Suprapubic skin (tissue), 4 donors: ENCODE results near the gene COL7A1. TPM values are rescaled to one million over a fixed set of nuclear protein-coding genes. Genes with fewer than 3 reads are reported as not detected.

Experiments used
- DNase-seq, 2 donors: peaks; one replicate each; pipeline ENCODE4 v3.0.0-alpha.2; 2019; ENCODE audit warnings: low spot score in 2 of 2
- H3K27ac ChIP-seq: fragments of 200-600 bp; sonication (generic); one replicate; pipeline ENCODE4 v1.5.1; 2019
- H3K27me3 ChIP-seq: fragments of 200-600 bp; sonication (generic); one replicate; pipeline ENCODE4 v1.5.1; 2019
- H3K36me3 ChIP-seq: fragments of 200-600 bp; sonication (generic); one replicate; pipeline ENCODE4 v1.5.1; 2019
- H3K4me1 ChIP-seq: fragments of 200-600 bp; sonication (generic); one replicate; pipeline ENCODE4 v1.5.1; 2019
- H3K4me3 ChIP-seq: fragments of 200-600 bp; sonication (generic); one replicate; pipeline ENCODE4 v1.5.1; 2019; ENCODE audit warnings: mild to moderate bottlenecking
- H3K9me3 ChIP-seq: fragments of 200-600 bp; sonication (generic); one replicate; pipeline ENCODE4 v1.5.1; 2019
- EP300 ChIP-seq: sonication (generic); formaldehyde crosslinking; IDR thresholded peaks from one replicate; pipeline ENCODE4 v1.6.1; 2017; ENCODE audit warnings: antibody characterized with exemption
- POLR2A ChIP-seq, 2 donors: fragments of 450-650 bp; IDR thresholded peaks; one replicate each; pipeline ENCODE4 v1.6.1; 2017; ENCODE audit warnings: antibody characterized with exemption in 2 of 2, mild to moderate bottlenecking in 2 of 2, moderate library complexity in 2 of 2
- POLR2AphosphoS5 ChIP-seq, 3 donors: sonication (generic); formaldehyde crosslinking; IDR thresholded peaks; one replicate each; pipeline ENCODE4 v1.6.1; 2017; ENCODE audit warnings: antibody characterized with exemption in 3 of 3
- WGBS: methylation state at CpG from one replicate; pipeline ENCODE4 v1.1.5; 2018; 5-methylcytosine and 5-hydroxymethylcytosine counted together
- total RNA-seq, 4 donors: library from RNA; depleted of rRNA; stranded (reverse); fragments of >200 nt; gene quantifications; one replicate each; pipeline ENCODE4 v1.1.0, GENCODE V29; 2016
- TF ChIP-seq, protein P1 (sequence below), 2 donors: fragments of 200-600 bp in 1 of 2; fragments of 450-650 bp in 1 of 2; sonication (generic) in 1 of 2; IDR thresholded peaks; one replicate each; pipeline ENCODE4 v1.5.1; 2016 to 2019; ENCODE audit warnings: antibody characterized with exemption in 2 of 2, mild to moderate bottlenecking in 1 of 2, moderate library complexity in 1 of 2

COL7A1 gene
- total RNA-seq, 4 donors from 2014 or later: 287 to 596 (median 348) TPM

DNA sequence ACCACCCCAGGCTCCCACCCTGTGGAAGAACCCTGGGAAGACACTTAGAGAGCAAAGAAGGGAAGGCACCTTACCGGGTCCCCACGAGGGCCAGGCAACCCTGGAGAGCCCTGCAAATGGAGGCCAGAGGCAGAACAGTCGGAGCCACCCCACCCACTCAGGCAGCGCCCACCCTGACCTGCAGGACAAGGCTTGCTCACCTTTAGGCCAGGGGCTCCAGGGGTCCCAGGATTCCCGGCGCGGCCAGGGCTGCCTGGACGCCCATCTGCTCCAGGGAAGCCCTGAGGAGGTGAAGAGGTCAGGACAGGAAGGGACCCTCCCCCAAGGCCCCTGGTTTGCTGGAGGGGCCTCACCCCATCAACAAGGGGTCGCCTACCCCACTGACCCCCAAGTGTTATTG, 10.3 kb downstream of the COL7A1 start:
- Histone ChIP-seq H3K27ac (no peak overlapping the region), H3K4me1 (no peaks in the 10 kb centered on the region), H3K27me3 (no peaks in the 10 kb centered on the region), H3K4me3 (no peak overlapping the region), H3K36me3 (peaks cover 68% of the 10 kb centered on the region), H3K9me3 (no peaks in the 10 kb centered on the region)
- 80% methylated on average over 1 of the region's 9 CpGs for WGBS
- no peak for DNase-seq
- TF ChIP-seq POLR2A (IDR thresholded peaks at IDR 0.05): no peak

GRCh38 chr3:48581621-48582481, 13.3 kb downstream of the COL7A1 start:
- 89% methylated on average over 9 of the region's 14 CpGs for WGBS
- TF ChIP-seq POLR2A (IDR thresholded peaks at IDR 0.05) (no peak), EP300 (no peak), POLR2AphosphoS5 (IDR thresholded peaks at IDR 0.05) (no peak)
- TF ChIP-seq, protein P1, sequence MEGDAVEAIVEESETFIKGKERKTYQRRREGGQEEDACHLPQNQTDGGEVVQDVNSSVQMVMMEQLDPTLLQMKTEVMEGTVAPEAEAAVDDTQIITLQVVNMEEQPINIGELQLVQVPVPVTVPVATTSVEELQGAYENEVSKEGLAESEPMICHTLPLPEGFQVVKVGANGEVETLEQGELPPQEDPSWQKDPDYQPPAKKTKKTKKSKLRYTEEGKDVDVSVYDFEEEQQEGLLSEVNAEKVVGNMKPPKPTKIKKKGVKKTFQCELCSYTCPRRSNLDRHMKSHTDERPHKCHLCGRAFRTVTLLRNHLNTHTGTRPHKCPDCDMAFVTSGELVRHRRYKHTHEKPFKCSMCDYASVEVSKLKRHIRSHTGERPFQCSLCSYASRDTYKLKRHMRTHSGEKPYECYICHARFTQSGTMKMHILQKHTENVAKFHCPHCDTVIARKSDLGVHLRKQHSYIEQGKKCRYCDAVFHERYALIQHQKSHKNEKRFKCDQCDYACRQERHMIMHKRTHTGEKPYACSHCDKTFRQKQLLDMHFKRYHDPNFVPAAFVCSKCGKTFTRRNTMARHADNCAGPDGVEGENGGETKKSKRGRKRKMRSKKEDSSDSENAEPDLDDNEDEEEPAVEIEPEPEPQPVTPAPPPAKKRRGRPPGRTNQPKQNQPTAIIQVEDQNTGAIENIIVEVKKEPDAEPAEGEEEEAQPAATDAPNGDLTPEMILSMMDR (IDR thresholded peaks at IDR 0.05): no peak
- H3K36me3 ChIP-seq: peaks cover 67% of the 10 kb centered on the region
- H3K9me3 ChIP-seq: no peaks in the 10 kb centered on the region
- no peak overlapping the region for H3K4me3 ChIP-seq
- peaks cover 4% of the 10 kb centered on the region for H3K4me1 ChIP-seq
- no peaks in the 10 kb centered on the region for H3K27me3 ChIP-seq
- no peak for DNase-seq
- H3K27ac ChIP-seq: no peak overlapping the region

DNA sequence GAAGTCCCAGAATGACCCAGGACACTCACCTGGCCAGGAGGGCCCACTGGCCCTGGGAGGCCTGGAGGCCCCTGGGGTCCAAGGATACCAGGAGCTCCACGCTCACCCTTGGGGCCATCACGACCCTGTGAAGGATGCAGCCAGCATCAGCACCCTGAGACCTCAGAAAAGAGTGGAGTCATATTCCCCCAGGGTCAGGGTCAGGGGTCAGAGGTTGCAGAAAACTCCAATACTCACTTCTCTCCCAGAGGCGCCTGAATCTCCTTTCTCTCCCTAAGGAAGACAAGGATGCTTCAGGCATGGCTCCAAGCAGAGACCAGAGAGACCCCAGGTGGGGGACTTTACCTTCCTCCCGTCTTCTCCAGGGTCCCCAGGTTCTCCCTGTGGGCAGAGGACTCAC, 18.5 kb downstream of the COL7A1 start:
- Histone ChIP-seq H3K27me3 (no peaks in the 10 kb centered on the region), H3K4me1 (peaks cover 4% of the 10 kb centered on the region), H3K36me3 (peaks cover 71% of the 10 kb centered on the region), H3K9me3 (no peaks in the 10 kb centered on the region), H3K27ac (no peak overlapping the region), H3K4me3 (no peak overlapping the region)
- WGBS: 79% methylated on average over 4 of the region's 4 CpGs
- TF ChIP-seq EP300 (no peak), POLR2A (IDR thresholded peaks at IDR 0.05) (no peak), POLR2AphosphoS5 (IDR thresholded peaks at IDR 0.05) (no peak)
- TF ChIP-seq, protein P1 (IDR thresholded peaks at IDR 0.05): no peak
- DNase-seq: no peak

DNA sequence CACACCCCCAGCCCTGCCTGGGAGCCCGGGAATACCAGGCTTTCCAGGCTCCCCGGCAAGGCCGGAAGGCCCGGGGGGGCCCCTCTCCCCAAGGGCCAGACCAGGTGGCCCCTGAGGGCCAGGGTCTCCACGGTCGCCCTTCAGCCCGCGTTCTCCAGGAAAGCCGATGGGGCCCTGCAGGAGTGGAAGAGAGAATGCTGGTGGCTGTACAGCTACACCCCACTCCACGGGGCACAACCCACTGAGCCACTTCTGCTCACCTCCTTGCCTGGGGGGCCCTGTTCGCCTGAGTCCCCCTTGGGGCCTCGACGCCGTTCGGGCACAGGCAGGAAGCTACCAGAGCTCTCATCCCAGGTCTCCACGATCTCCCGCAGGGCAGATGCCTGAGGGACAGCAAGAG, 19.8 kb downstream of the COL7A1 start:
- no peak for TF ChIP-seq POLR2AphosphoS5 (IDR thresholded peaks at IDR 0.05)
- no peak for TF ChIP-seq POLR2A (IDR thresholded peaks at IDR 0.05)
- TF ChIP-seq, protein P1 (IDR thresholded peaks at IDR 0.05): no peak
- no peak for TF ChIP-seq EP300
- no peaks in the 10 kb centered on the region for H3K9me3 ChIP-seq
- peaks cover 72% of the 10 kb centered on the region for H3K36me3 ChIP-seq
- H3K27me3 ChIP-seq: no peaks in the 10 kb centered on the region
- 75% methylated on average over 10 of the region's 17 CpGs for WGBS
- peaks cover 4% of the 10 kb centered on the region for H3K4me1 ChIP-seq
- H3K27ac ChIP-seq: no peak overlapping the region
- H3K4me3 ChIP-seq: no peak overlapping the region
- no peak for DNase-seq

DNA sequence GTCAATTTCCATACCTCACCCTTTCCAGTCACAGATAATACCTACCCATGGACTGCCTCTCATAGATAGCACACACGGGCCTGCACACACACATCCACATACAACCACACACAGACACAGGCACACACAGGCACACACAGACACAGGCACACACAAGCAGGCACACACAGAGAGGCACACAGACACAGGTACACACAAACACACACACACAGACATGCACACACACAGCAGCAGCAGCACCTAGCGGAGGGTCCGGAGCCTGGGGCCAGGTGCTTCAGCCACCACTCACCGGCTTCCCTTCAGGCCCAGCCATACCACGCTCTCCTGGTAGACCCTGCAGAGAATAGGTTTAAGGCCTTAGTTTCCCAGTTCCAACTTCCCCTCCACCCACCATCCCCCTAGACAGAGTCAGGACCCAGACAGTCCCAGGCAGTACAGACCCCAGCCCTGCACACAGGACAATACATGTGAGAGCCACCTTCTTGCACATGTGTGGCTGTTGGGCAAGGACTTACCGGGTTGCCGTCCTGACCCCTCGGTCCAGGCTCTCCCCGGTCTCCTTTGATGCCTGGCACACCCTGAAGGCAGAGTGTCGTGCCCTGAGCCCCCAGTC, 21.1 kb downstream of the COL7A1 start:
- H3K36me3 ChIP-seq: peaks cover 82% of the 10 kb centered on the region
- DNase-seq: no peak
- WGBS: 93% methylated on average over 3 of the region's 10 CpGs

More for the DNA sequence above, 21.1 kb downstream of the COL7A1 start:
- Histone ChIP-seq H3K27me3 (no peaks in the 10 kb centered on the region), H3K27ac (no peak overlapping the region), H3K4me3 (no peak overlapping the region), H3K4me1 (peaks cover 4% of the 10 kb centered on the region), H3K9me3 (no peaks in the 10 kb centered on the region)
- TF ChIP-seq EP300: no peak
- TF ChIP-seq, protein P1 (IDR thresholded peaks at IDR 0.05): no peak
- TF ChIP-seq POLR2AphosphoS5 (IDR thresholded peaks at IDR 0.05): no peak
- no peak for TF ChIP-seq POLR2A (IDR thresholded peaks at IDR 0.05)
